LNCaP clone FGC (cell line): ENCODE data around the gene PRAF2.

ENCODE experiments used
- DNase-seq: peaks from one replicate; pipeline ENCODE4 v3.0.0-alpha.2; 2011; ENCODE audit warnings: low read depth
- H3K4me3 ChIP-seq: 2 replicates; pipeline ENCODE4 v1.5.1; 2011; ENCODE audit warnings: mild to moderate bottlenecking, low read depth, low read length, control low read depth
- TF ChIP-seq, protein P1 (sequence below): IDR thresholded peaks from 2 replicates; pipeline ENCODE4 v1.5.1; 2012; ENCODE audit warnings: mild to moderate bottlenecking; ENCODE audit not compliant: control insufficient read depth, insufficient read depth; ENCODE audit errors: extremely low read depth

PRAF2 gene

DNA sequence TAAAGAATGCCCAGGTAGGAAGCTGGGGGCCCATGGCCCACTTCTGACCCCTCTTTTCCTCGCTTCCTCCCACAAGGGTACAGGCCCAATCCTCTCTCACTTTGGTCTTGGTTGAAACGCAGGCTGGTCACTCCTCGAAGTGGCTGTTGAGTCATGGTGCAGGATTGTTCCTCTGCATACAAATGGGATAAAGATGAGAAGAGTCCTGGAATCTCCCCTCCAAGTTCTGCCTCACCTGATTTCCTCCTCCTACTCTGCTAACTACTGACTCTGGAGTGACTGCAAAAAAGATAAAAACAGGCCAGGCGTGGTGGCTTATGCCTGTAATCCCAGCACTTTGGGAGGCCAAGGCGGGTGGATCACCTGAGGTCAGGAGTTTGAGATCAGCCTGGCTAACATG lies 4.1 kb upstream of the PRAF2 start:
- TF ChIP-seq, protein P1, sequence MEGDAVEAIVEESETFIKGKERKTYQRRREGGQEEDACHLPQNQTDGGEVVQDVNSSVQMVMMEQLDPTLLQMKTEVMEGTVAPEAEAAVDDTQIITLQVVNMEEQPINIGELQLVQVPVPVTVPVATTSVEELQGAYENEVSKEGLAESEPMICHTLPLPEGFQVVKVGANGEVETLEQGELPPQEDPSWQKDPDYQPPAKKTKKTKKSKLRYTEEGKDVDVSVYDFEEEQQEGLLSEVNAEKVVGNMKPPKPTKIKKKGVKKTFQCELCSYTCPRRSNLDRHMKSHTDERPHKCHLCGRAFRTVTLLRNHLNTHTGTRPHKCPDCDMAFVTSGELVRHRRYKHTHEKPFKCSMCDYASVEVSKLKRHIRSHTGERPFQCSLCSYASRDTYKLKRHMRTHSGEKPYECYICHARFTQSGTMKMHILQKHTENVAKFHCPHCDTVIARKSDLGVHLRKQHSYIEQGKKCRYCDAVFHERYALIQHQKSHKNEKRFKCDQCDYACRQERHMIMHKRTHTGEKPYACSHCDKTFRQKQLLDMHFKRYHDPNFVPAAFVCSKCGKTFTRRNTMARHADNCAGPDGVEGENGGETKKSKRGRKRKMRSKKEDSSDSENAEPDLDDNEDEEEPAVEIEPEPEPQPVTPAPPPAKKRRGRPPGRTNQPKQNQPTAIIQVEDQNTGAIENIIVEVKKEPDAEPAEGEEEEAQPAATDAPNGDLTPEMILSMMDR: no peak

DNA sequence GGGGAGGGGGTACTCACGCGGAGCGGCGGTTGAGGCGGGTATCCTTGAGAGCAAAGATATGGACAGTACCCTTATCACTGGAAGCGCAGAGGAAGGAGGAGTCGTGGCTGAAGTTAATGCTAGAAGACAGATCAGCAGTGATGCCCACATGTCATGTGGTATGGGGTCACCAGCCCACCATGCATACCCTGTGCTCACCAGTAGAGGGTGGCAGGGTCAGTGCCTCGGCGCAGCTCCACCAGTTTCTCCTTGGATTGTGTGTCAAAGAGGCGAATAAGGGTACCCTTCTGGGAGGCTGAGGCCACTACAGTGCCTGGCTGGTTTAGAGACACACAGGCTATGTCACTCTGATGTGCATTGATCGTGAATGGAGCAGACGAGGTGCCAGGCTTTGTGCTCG lies 1.5 kb upstream of the PRAF2 start:
- TF ChIP-seq, protein P1: no peak
- H3K4me3 ChIP-seq: no peak overlapping the region

More for the DNA sequence above, 4.1 kb upstream of the PRAF2 start:
- H3K4me3 ChIP-seq: no peak overlapping the region
- no peak for DNase-seq

DNA sequence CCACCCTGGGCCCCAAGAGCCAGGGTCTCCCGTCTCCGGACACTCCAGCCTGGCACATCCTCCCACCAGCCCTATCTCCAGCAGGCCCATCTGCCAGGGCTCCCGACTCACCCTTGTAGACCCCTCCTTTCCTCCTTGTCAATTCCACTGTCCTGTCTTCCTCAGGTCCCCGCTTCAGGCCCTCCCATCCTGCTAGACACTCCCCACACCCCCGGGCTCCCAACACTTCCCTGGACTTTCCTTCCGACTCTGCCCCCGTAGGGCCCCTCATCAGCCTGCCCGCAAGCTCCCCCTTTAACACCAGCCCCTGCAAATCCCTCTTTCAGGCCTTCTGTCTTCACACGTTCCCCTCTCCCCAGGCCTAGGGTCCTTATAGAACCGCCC lies 1.1 kb downstream of the PRAF2 start:
- TF ChIP-seq, protein P1: no peak
- peak overlapping the region; percentile 73 for H3K4me3 ChIP-seq
- no peak for DNase-seq

More for the DNA sequence above, 1.5 kb upstream of the PRAF2 start:
- DNase-seq: no peak

DNA sequence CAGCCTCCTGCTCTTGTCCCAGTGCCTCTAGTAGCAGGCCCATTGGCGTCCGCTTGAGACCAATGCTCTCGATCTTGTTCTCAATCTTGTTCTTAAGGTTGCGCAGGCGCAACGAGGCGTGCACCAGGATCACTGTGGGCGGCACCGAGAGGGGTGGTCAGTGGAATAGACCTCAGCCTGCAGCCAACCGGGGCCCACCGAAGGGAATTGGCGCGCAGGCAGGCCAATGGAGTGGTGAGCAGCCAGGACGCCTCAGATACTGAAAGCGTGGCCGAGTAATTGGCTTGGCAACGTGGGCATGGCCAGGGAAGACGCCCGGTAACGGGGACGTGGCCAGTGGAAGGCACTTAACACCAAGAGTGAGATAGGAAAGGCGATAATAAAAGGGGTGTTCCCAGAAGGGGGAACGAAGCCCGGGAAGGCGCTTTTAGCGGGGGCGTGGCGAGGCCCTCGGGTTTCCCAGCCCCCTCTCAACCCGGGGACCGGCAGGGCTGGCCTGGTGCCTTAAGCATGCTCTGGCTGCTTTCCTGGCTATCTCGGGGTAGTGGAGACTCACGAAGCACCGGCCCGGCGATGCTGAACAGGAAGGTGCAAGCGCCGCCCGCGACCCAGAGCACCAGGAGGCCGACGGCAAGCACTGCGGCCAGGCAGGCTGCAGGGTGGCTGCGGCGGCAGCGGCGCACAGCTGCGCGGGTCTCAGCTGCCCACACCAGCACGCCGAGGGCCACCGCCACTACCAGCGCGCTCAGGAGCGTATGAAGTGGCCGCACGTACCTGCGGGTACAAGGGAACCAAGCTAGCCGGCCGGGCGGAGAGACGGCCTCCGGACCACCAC lies 1.7 kb downstream of the PRAF2 start:
- no peak for DNase-seq
- TF ChIP-seq, protein P1: no peak
- H3K4me3 ChIP-seq: no peak overlapping the region

DNA sequence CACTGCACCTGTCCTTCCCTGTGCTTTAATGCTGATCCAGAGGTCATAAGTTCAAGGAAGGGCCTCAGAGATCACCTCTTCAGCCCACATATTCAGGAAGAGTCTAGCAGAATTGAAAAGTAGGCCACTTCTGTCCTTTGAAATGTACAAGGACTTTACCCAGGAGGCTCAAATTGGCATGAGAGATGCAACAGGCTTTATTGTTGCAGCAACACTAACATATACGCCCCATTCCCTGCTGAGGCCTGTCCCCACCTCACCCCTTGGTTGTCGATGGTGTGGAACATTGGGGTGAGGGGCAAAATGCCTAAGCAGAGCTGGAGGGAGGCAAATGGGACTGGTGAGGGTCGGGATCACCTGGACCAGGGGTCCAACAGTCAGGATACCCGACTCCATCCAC lies 2.8 kb downstream of the PRAF2 start:
- no peak for DNase-seq
- TF ChIP-seq, protein P1: no peak
- no peak overlapping the region for H3K4me3 ChIP-seq

DNA sequence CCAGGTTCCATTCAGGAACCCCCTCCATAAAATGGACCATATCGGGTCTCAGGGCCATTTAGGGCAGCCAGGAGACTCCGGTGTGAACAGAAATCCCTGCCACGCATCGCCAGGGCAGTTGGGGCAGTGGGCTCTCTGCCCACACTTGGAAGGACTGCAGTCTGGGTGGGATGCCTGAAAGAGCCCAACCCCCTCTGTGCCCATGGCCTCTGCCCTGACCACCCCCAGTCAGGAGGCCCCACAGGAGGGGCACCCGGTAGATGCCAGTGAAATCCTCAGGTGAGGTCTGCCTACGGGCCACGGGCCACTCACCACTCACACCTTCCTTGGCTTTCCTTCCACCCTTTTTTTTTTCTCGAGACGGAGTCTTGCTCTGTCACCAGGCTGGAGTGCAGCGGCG lies 4.8 kb downstream of the PRAF2 start:
- TF ChIP-seq, protein P1: no peak
- no peak for DNase-seq

More for the DNA sequence above, 4.8 kb downstream of the PRAF2 start:
- no peak overlapping the region for H3K4me3 ChIP-seq
